ENCODE results near the gene SHISAL2B.
"Not testable (repeated sequence)": the region's sequence is repeated elsewhere in the genome, so short reads cannot be mapped to it uniquely, and the experiment has no call there.

SHISAL2B gene

GRCh38 chr5:64691291-64691690, 988 bp downstream of the SHISAL2B start:
- H3K27me3 ChIP-seq (replicated peaks in 2 of 5; ENCODE audit: control insufficient read depth in 4 of 5, insufficient read depth in 5 of 5, low read length in 4 of 5): peaks cover 18 to 61% (median 37%) of the 10 kb centered on the region in 5 experiments
- POLR2A ChIA-PET: no interaction called here
- no CpG with 5 or more reads among the region's 3 CpGs for WGBS (ENCODE audit: insufficient coverage)

GRCh38 chr5:64693636-64694035, 3.3 kb downstream of the SHISAL2B start:
- Histone ChIP-seq H3K27me3 (replicated peaks in 2 of 5; ENCODE audit: control insufficient read depth in 4 of 5, insufficient read depth in 5 of 5, low read length in 4 of 5) (peaks cover 16 to 46% (median 27%) of the 10 kb centered on the region in 5 experiments), H3K36me3 (ENCODE audit: control insufficient read depth in 4 of 4, insufficient read depth in 4 of 4, low read length in 3 of 4) (no peaks in the 10 kb centered on the region), H3K4me1 (ENCODE audit: control extremely low read depth in 1 of 4, control insufficient read depth in 4 of 4, insufficient read depth in 4 of 4, low read length in 3 of 4) (peaks cover 0 to 12% (median 11%) of the 10 kb centered on the region in 4 experiments), H3K27ac (ENCODE audit: insufficient read depth in 1 of 2, low read depth in 1 of 2, low read length in 2 of 2, poor library complexity in 1 of 2, severe bottlenecking in 2 of 2) (no peak overlapping the region), H3K9me3 (ENCODE audit: control extremely low read depth in 1 of 5, control insufficient read depth in 4 of 5, insufficient read depth in 2 of 5, low read depth in 1 of 5, low read length in 4 of 5) (peaks cover 0 to 6% (median 0%) of the 10 kb centered on the region in 5 experiments), H3K4me3 (ENCODE audit: control insufficient read depth in 1 of 7, extremely low read depth in 1 of 7, insufficient read depth in 4 of 7, low read depth in 2 of 7, low read length in 6 of 7) (no peak overlapping the region)
- ChIA-PET CTCF (no interaction called here), POLR2A (no interaction called here)
- 100% methylated on average over 1 of the region's 2 CpGs for WGBS (ENCODE audit: insufficient coverage)
- DNase-seq: no peak

More at GRCh38 chr5:64691291-64691690, 988 bp downstream of the SHISAL2B start:
- Histone ChIP-seq H3K4me3 (ENCODE audit: control insufficient read depth in 1 of 7, extremely low read depth in 1 of 7, insufficient read depth in 4 of 7, low read depth in 2 of 7, low read length in 6 of 7) (peak overlapping the region in 2 of 7 experiments; percentile 62 to 63), H3K27ac (ENCODE audit: insufficient read depth in 1 of 2, low read depth in 1 of 2, low read length in 2 of 2, poor library complexity in 1 of 2, severe bottlenecking in 2 of 2) (no peak overlapping the region), H3K9me3 (ENCODE audit: control extremely low read depth in 1 of 5, control insufficient read depth in 4 of 5, insufficient read depth in 2 of 5, low read depth in 1 of 5, low read length in 4 of 5) (no peaks in the 10 kb centered on the region), H3K4me1 (ENCODE audit: control extremely low read depth in 1 of 4, control insufficient read depth in 4 of 4, insufficient read depth in 4 of 4, low read length in 3 of 4) (peaks cover 0 to 12% (median 11%) of the 10 kb centered on the region in 4 experiments), H3K36me3 (ENCODE audit: control insufficient read depth in 4 of 4, insufficient read depth in 4 of 4, low read length in 3 of 4) (no peaks in the 10 kb centered on the region)
- no peak for DNase-seq
- CTCF ChIA-PET: no interaction called here

GRCh38 chr5:64696414-64696813, 6.1 kb downstream of the SHISAL2B start:
- H3K27ac ChIP-seq (ENCODE audit: insufficient read depth in 1 of 2, low read depth in 1 of 2, low read length in 2 of 2, poor library complexity in 1 of 2, severe bottlenecking in 2 of 2); H3K4me3 ChIP-seq (ENCODE audit: control insufficient read depth in 1 of 7, extremely low read depth in 1 of 7, insufficient read depth in 4 of 7, low read depth in 2 of 7, low read length in 6 of 7); CTCF ChIA-PET; DNase-seq; H3K9me3 ChIP-seq (ENCODE audit: control extremely low read depth in 1 of 5, control insufficient read depth in 4 of 5, insufficient read depth in 2 of 5, low read depth in 1 of 5, low read length in 4 of 5); H3K4me1 ChIP-seq (ENCODE audit: control extremely low read depth in 1 of 4, control insufficient read depth in 4 of 4, insufficient read depth in 4 of 4, low read length in 3 of 4); POLR2A ChIA-PET; H3K36me3 ChIP-seq (ENCODE audit: control insufficient read depth in 4 of 4, insufficient read depth in 4 of 4, low read length in 3 of 4): not testable (repeated sequence)
- WGBS (ENCODE audit: insufficient coverage): 97% methylated on average over 7 of the region's 7 CpGs
- peaks cover 6 to 19% (median 6%) of the 10 kb centered on the region in 5 experiments for H3K27me3 ChIP-seq (replicated peaks in 2 of 5; ENCODE audit: control insufficient read depth in 4 of 5, insufficient read depth in 5 of 5, low read length in 4 of 5)

GRCh38 chr5:64700765-64701164, 10.5 kb downstream of the SHISAL2B start:
- H3K4me3 ChIP-seq (ENCODE audit: control insufficient read depth in 1 of 7, extremely low read depth in 1 of 7, insufficient read depth in 4 of 7, low read depth in 2 of 7, low read length in 6 of 7): no peak overlapping the region
- POLR2A ChIA-PET: no interaction called here
- no peak for DNase-seq
- CTCF ChIA-PET: no interaction called here
- peaks cover 0 to 6% (median 0%) of the 10 kb centered on the region in 5 experiments for H3K9me3 ChIP-seq (ENCODE audit: control extremely low read depth in 1 of 5, control insufficient read depth in 4 of 5, insufficient read depth in 2 of 5, low read depth in 1 of 5, low read length in 4 of 5)
- peaks cover 0 to 2% (median 0%) of the 10 kb centered on the region in 5 experiments for H3K27me3 ChIP-seq (replicated peaks in 2 of 5; ENCODE audit: control insufficient read depth in 4 of 5, insufficient read depth in 5 of 5, low read length in 4 of 5)
- 95% methylated on average over 2 of the region's 4 CpGs for WGBS (ENCODE audit: insufficient coverage)
- no peak overlapping the region for H3K27ac ChIP-seq (ENCODE audit: insufficient read depth in 1 of 2, low read depth in 1 of 2, low read length in 2 of 2, poor library complexity in 1 of 2, severe bottlenecking in 2 of 2)
- H3K36me3 ChIP-seq (ENCODE audit: control insufficient read depth in 4 of 4, insufficient read depth in 4 of 4, low read length in 3 of 4): no peaks in the 10 kb centered on the region
- no peaks in the 10 kb centered on the region for H3K4me1 ChIP-seq (ENCODE audit: control extremely low read depth in 1 of 4, control insufficient read depth in 4 of 4, insufficient read depth in 4 of 4, low read length in 3 of 4)

- POLR2A ChIA-PET; DNase-seq; H3K9me3 ChIP-seq (ENCODE audit: control extremely low read depth in 1 of 5, control insufficient read depth in 4 of 5, insufficient read depth in 2 of 5, low read depth in 1 of 5, low read length in 4 of 5); H3K4me3 ChIP-seq (ENCODE audit: control insufficient read depth in 1 of 7, extremely low read depth in 1 of 7, insufficient read depth in 4 of 7, low read depth in 2 of 7, low read length in 6 of 7); H3K27ac ChIP-seq (ENCODE audit: insufficient read depth in 1 of 2, low read depth in 1 of 2, low read length in 2 of 2, poor library complexity in 1 of 2, severe bottlenecking in 2 of 2); CTCF ChIA-PET; H3K27me3 ChIP-seq (replicated peaks in 2 of 5; ENCODE audit: control insufficient read depth in 4 of 5, insufficient read depth in 5 of 5, low read length in 4 of 5); H3K4me1 ChIP-seq (ENCODE audit: control extremely low read depth in 1 of 4, control insufficient read depth in 4 of 4, insufficient read depth in 4 of 4, low read length in 3 of 4); H3K36me3 ChIP-seq (ENCODE audit: control insufficient read depth in 4 of 4, insufficient read depth in 4 of 4, low read length in 3 of 4): not testable (repeated sequence)
- WGBS (ENCODE audit: insufficient coverage): 100% methylated on average over 1 of the region's 2 CpGs
These were observed 15.8 kb downstream of the SHISAL2B start for GRCh38 chr5:64706074-64706473.

GRCh38 chr5:64707191-64707590, 16.9 kb downstream of the SHISAL2B start:
- no peaks in the 10 kb centered on the region for H3K36me3 ChIP-seq (ENCODE audit: control insufficient read depth in 4 of 4, insufficient read depth in 4 of 4, low read length in 3 of 4)
- no CpG with 5 or more reads among the region's 2 CpGs for WGBS (ENCODE audit: insufficient coverage)
- ChIA-PET POLR2A (no interaction called here), CTCF (no interaction called here)
- no peaks in the 10 kb centered on the region for H3K9me3 ChIP-seq (ENCODE audit: control extremely low read depth in 1 of 5, control insufficient read depth in 4 of 5, insufficient read depth in 2 of 5, low read depth in 1 of 5, low read length in 4 of 5)
- DNase-seq: no peak
- H3K27me3 ChIP-seq (replicated peaks in 2 of 5; ENCODE audit: control insufficient read depth in 4 of 5, insufficient read depth in 5 of 5, low read length in 4 of 5): peaks cover 0 to 4% (median 2%) of the 10 kb centered on the region in 5 experiments
- no peaks in the 10 kb centered on the region for H3K4me1 ChIP-seq (ENCODE audit: control extremely low read depth in 1 of 4, control insufficient read depth in 4 of 4, insufficient read depth in 4 of 4, low read length in 3 of 4)
- no peak overlapping the region for H3K27ac ChIP-seq (ENCODE audit: insufficient read depth in 1 of 2, low read depth in 1 of 2, low read length in 2 of 2, poor library complexity in 1 of 2, severe bottlenecking in 2 of 2)
- H3K4me3 ChIP-seq (ENCODE audit: control insufficient read depth in 1 of 7, extremely low read depth in 1 of 7, insufficient read depth in 4 of 7, low read depth in 2 of 7, low read length in 6 of 7): no peak overlapping the region

GRCh38 chr5:64714495-64714894, 24.2 kb downstream of the SHISAL2B start:
- DNase-seq; H3K36me3 ChIP-seq (ENCODE audit: control insufficient read depth in 4 of 4, insufficient read depth in 4 of 4, low read length in 3 of 4); H3K4me1 ChIP-seq (ENCODE audit: control extremely low read depth in 1 of 4, control insufficient read depth in 4 of 4, insufficient read depth in 4 of 4, low read length in 3 of 4); CTCF ChIA-PET; H3K27me3 ChIP-seq (replicated peaks in 2 of 5; ENCODE audit: control insufficient read depth in 4 of 5, insufficient read depth in 5 of 5, low read length in 4 of 5); POLR2A ChIA-PET; H3K9me3 ChIP-seq (ENCODE audit: control extremely low read depth in 1 of 5, control insufficient read depth in 4 of 5, insufficient read depth in 2 of 5, low read depth in 1 of 5, low read length in 4 of 5); H3K4me3 ChIP-seq (ENCODE audit: control insufficient read depth in 1 of 7, extremely low read depth in 1 of 7, insufficient read depth in 4 of 7, low read depth in 2 of 7, low read length in 6 of 7); H3K27ac ChIP-seq (ENCODE audit: insufficient read depth in 1 of 2, low read depth in 1 of 2, low read length in 2 of 2, poor library complexity in 1 of 2, severe bottlenecking in 2 of 2): not testable (repeated sequence)
- WGBS (ENCODE audit: insufficient coverage): 100% methylated on average over 7 of the region's 16 CpGs

Measured in common myeloid progenitor, CD34-positive (primary cell).